Renal cortical epithelial cell (primary cell): Measurements from ENCODE around the gene DUSP11. TPM values are rescaled to one million over a fixed set of nuclear protein-coding genes. Genes with fewer than 3 reads are reported as not detected.
"Not testable (repeated sequence)": the region's sequence is repeated elsewhere in the genome, so short reads cannot be mapped to it uniquely, and the experiment has no call there.

Experiments
- DNase-seq: peaks from one replicate; pipeline ENCODE4 v3.0.0-alpha.2; 2011; ENCODE audit warnings: low read depth
- total RNA-seq: library from RNA; depleted of rRNA; stranded (reverse); fragments of >200 nt; gene quantifications from 2 replicates; pipeline ENCODE4 v1.2.3, GENCODE V29; 2014

DUSP11 gene
- total RNA-seq, 1 donor from 2014 or later: 23.5 TPM

GRCh38 chr2:73772819-73773218 lies 7.1 kb downstream of the DUSP11 start:
- DNase-seq: no peak

- no peak for DNase-seq
These were observed 9.2 kb downstream of the DUSP11 start for GRCh38 chr2:73770725-73771124.

DNA sequence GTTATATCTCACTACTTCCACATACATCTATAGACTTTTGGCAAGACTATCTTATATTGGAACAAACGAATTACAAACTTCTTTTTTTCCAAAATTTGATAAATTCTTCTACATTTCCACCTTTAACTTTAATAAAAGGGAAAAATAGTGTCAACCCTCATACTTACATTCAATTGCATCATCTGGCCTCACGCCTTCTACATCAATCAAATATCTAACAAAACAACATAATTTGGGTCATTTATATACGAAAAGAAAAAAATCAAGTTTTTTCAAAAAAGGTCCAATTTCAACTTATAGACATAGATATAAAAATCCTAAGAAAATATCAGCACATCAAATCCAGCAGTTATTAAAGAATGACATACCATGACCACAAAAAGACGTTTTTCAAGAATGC lies 12.9 kb downstream of the DUSP11 start:
- no peak for DNase-seq

GRCh38 chr2:73766349-73766748 lies 13.6 kb downstream of the DUSP11 start:
- no peak for DNase-seq

DNA sequence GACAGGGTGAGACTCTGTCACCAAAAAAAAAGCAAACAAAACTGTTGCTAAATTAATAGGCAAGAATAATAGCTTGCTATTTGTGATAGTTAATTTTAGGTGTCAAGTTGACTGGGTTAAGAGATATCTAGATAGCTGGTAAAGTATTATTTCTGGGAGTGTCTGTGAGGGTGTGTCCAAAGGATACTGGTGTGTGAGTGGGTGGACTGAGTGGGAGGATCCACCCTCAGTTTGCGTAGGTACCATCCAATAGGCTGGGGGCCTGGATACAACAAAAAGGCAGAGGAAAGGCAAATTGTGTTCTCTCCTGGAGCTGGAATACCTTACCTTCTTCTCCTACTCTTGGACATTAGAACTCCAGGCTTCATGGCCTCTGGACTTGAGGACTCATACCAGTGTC lies 15.0 kb downstream of the DUSP11 start:
- DNase-seq: no peak

DNA sequence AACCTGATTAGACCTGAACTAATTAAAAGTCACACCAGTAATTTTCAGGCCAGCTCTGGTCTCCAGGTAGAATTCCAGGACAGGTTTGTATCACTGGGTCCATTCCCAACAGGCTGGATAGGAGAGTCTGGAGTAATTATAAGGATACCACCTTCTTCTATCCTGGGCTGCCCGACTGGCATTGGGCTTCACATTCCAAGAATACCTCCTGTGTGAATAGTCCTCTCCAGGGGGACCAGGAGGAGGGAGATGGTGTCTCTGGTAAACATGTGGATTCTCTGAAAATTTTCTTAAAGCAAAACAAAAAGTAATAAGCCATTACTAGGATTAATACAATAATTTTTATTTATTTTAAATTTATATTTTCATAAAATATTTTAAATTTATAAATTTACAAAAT lies 17.3 kb downstream of the DUSP11 start:
- peak; percentile 6 for DNase-seq

DNA sequence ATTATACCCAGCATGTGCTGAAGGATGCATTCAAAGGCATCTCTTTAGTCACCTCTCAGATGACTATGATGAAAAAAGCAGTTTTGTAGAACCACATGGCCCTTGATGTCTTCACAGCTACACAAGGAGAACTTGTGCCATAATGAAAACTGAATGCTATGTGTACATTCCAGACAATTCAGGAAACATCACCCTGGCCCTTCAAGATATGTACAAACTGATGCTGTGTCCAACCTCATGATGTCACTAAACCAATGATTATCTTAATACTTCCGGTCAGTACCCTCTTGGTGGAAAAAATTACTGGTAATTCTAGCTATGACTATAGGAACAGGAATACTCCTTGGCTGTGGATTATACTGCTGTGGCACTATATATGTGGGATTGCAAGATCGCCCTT lies 20.0 kb downstream of the DUSP11 start:
- DNase-seq: no peak

DNA sequence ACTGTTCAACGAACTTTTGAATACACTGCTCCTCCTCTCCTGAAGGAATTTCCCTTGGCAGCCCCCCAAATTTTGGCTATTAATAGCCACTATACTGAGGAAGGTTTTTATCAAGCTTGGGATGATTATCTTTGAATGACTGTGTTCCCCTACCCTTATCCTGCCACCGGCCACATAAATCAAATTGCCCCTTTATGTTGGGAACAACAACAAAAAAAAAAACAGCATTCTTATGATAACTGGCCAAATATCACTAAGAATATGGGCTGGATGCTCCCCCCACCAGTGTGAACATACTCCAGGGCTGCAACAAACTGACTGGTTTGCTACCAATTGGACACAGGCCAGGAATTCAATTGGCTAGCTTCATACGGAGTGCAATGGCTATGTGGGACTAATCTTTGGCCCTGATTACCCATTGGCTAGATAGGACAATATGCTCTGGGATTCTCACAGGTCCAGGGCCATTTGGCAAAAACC lies 20.6 kb downstream of the DUSP11 start:
- DNase-seq: no peak

- DNase-seq: not testable (repeated sequence)
These were observed 25.6 kb downstream of the DUSP11 start for GRCh38 chr2:73754332-73754731.

DNA sequence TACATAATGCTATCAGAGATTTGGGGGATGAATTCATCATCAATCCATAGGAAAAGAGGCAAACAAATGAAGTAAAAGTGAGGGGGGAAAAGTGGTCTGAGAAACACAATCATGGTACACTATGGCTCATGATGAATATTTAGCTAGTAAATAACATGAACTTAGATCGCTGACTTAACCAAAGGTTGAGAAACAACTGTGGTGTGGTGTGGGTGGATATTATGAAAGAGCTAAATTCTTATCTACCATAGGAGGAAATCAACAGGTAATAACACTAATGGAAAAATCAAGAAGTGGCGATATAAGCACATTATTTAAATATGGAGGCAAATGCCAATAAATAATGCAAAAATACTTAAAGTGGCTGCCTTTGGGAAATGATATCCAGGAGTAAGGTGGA lies 30.6 kb downstream of the DUSP11 start:
- DNase-seq: peak; percentile 12

DNA sequence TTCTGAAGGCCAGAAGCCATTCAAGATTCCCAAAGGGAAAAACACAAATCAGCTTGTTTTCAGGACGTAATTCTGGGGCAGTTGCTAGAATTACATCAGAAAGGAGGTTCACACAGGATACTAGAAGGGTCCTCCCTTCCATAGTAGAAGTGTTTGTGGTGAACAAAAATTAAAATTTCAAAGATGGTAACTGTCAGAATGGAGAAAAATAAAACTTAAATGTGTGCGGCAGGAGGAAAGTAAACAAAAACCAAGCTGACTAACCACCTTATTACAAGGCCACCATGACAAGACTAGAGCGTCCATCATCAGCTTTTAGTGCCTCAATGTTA lies 33.1 kb downstream of the DUSP11 start:
- no peak for DNase-seq

GRCh38 chr2:73746015-73746876 lies 33.7 kb downstream of the DUSP11 start:
- DNase-seq: no peak

DNA sequence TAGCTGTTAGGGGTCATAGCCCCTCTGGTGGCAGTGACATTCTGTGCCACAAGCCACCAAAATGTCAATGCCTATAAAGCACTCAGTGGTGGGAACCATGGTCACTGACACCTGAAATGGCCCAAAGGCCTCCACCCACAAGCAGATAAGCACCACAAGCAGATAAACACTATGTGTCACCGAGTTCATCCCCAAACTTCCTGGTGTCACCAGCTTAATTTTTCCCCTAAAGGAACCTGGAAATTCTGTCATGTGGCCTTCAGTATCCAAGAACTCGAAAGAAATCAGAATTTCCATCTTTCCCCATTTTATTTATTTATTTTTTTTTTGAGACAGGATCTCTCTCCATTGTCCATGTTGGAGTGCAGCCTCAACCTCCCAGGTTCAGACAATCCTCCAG lies 39.1 kb downstream of the DUSP11 start:
- DNase-seq: no peak

DNA sequence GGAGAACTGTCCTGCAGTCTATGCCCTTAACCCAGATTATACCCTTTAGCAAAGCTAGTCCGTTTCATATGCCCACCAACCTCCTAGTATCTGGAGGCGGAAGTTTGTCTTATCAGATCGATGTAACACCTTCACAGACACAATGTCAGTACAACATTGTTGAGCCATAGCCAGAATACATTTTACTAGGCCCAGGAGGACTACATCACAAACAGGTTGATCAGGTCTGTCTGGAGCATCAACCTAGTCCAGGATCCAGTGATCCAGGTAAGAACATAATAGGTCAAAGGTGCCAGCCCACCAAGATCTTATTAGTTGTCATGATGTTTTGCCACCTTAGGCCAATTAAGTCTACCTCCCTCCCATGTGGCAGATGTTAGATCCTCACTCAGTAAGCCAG lies 40.8 kb downstream of the DUSP11 start:
- DNase-seq: no peak

GRCh38 chr2:73736855-73737779 lies 42.8 kb downstream of the DUSP11 start, which contains the start of gene TPRKB:
TPRKB (minus strand) TSS chr2:73737345; CDS start chr2:73734569, 2,776 bp downstream.
- peak; percentile 96 for DNase-seq

- DNase-seq: no peak
These were observed 43.5 kb downstream of the DUSP11 start for GRCh38 chr2:73736378-73736777.

DNA sequence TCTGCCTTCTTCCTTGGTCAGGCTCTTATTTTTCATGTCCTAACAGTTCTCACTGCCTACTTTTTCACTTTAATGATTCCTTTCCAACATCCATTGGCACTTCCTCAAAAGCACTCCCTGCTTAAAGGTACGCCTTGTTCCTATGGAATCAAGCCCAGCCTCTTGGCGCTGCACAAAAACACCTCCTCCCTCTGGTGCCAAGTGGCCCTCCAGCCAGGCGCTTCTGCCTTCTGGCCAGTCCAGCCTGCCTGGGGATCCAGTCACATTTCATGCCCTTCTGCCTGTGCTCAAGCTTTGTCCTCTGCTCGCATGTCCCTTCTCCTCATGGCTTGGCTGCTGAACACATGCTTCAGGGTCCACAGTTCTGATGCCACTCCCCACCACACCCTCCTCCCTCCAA lies 49.1 kb downstream of the DUSP11 start:
- no peak for DNase-seq

DNA sequence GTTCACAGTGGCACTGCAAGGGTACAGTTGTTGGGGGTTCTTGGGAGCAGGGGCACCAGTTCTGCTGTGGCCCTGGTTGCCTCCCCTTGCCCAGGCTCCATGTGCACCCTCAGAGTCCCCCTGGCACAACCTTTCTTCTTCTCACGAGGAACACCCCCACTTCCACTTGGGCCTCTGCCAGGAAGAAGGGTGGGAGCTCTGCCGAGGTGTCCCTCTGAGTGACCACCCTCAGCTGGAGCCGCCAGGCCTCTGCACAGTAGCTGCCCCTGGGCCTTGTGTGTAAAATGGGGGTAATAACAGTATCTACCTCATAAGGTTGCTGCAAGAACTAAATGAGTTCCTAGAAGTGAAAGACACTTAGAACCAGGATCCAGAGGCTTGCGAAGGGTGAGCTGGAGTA lies 51.2 kb downstream of the DUSP11 start:
- DNase-seq: no peak

- no peak for DNase-seq
These were observed 51.9 kb downstream of the DUSP11 start for GRCh38 chr2:73728043-73728442.

DNA sequence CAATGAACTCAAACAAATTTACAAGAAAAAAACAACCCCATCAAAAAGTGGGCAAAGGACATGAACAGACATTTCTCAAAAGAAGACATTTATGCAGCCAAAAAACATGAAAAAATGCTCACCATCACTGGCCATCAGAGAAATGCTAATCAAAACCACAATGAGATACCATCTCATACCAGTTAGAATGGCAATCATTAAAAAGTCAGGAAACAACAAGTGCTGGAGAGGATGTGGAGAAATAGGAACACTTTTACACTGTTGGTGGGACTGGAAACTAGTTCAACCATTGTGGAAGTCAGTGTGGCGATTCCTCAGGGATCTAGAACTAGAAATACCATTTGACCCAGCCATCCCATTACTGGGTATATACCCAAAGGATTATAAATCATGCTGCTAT lies 53.2 kb downstream of the DUSP11 start:
- not testable (repeated sequence) for DNase-seq

DNA sequence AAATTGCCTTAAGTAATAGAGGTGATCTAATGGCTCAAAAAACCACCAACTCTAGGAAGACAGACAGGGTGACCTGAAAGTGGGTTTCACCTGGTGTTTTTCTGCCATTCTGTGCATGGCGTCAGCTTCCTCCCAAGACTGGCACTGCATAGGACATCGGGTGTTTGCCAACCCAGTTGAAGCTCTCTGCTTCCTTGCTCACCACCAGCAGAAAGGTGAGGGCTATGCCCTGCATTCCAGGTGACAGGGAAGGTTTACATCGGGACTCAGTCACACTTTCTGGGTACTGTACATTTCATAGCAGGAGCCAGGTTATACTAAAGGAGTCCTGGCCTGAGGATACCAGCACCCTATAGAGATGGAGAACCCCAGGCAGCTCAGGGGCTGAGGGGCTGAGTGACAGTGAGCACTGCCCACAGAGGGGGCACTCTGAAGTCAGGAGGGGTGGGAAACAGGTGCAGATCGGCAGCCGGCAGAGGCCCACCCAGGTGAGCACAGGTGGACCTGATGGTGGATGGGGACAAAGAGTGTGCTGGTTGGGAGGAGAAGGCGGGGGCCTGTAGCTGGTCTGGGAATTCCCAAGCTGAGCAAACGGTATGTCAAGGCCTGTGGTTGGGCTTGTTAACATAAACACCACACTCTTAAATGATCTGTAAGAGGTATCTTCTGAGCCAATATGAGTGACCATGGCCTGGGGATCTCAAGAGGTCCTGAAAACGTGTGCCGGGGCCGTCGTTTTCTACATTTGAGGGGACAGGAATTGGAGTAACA lies 60.9 kb downstream of the DUSP11 start:
- no peak for DNase-seq

GRCh38 chr2:73718421-73718820 lies 61.5 kb downstream of the DUSP11 start:
- DNase-seq: no peak
